Activated CD8-positive, alpha-beta memory T cell treated with anti-CD3 and anti-CD28 coated beads for 4 hours (primary cell): ENCODE measurements around the gene XPNPEP3.
"Not testable (repeated sequence)": the region's sequence is repeated elsewhere in the genome, so short reads cannot be mapped to it uniquely, and the experiment has no call there.

Experiments used
- DNase-seq, 2 donors: peaks; one replicate each; pipeline ENCODE4 v3.0.0-alpha.2; 2020; ENCODE audit warnings: low read depth in 2 of 2

Gene XPNPEP3

DNA sequence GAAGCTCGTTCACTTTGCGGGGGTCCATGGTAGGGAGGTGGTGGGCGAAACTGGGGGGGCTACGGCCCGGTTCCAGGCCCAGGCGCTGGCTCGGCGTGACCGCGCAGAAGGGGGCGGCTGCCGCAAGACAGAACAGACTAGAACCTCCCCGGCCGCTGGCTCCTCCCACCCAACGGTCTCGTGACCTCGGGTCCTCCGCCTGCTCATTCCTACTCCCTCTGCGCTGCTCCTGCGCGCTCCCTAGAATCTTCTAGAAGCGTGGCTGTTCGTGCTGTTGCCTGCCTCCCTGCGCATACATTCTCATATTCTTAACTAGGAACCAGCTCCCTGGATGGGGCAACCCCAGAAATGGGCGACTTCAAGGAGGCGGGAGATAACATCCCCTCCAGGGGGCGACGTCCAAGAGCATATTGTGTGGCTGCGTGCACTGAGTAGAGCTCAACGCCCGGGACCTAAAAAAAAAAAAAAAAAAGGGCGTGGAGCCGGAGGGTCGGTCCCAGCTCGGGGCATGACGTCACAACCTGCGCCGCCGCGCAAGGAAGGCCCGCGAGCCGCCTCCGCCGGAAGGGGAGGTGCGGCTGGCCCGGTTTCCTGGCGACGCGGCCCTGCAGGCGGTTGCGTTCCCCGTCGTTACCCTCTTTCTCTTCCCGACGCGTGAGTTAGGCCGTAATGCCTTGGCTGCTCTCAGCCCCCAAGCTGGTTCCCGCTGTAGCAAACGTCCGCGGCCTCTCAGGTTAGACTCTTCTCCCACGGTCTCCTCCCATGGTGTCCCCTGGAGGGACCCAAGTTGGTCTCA, at the start of gene XPNPEP3, which contains the start of gene ST13:
TSS of gene XPNPEP3 (plus strand) at position 636 of the 796 bp plus-strand sequence. CDS start at position 670, 34 bp downstream.
TSS of gene ST13 (minus strand) at position 127 of the 796 bp plus-strand sequence. CDS start at position 28, 99 bp downstream.
- DNase-seq = peak; percentile 93 to 94

DNA sequence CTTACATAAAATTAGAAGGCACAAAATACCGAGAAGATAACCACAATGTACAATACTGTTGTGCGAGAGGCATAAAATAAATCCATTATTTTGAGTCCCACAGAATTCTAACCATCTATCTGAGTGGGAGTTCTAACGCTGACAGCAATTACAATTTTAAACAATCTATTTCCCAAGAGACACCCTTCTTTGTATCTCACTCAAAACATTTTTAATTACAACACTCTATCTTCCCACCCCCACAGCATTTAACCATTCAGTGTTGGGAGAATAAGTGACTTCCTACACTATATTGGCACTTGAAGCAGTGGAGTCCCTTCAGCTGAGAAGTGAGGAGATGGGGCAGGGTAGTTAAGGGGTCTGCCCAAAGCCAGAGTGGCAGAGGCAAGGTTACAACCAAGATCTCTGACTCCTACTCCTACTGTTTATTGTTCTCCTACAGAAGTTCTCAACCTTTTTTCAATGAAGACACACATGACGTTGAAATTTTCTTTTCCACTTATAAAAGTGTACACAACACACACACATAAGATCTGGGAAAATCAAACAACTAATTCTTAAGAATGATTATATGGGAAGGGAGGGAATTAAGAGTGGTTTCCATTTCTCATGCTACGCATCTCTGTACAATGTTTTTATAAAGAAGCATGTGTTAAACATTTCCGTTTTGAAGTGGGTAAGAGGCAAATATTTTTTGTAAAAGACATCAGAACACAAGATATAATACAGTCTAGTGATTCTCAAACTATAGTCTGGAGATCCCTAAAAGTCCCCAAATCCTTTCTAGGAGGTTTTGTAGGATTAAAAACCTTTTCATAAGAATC, 48.7 kb upstream of the XPNPEP3 start:
- DNase-seq = no peak

DNA sequence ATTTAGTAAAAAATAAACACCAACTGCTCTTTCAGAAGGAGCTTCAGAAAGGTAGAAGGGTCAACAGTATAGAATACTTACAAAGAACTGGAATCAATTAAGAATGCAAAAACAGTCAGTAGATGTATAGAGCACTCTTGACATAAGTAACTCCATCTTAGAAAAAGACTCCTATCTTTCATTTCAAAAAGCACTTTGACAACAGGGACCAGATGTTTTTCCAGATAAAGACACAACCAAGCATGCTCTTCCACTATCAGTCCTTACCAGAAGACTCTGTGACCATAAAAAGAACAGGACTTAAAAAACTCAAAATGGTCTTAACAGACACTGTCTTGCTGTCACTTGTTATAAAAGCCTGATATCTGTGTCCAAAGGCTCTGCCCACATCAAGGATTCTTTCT, 43.0 kb upstream of the XPNPEP3 start:
- no peak for DNase-seq

DNA sequence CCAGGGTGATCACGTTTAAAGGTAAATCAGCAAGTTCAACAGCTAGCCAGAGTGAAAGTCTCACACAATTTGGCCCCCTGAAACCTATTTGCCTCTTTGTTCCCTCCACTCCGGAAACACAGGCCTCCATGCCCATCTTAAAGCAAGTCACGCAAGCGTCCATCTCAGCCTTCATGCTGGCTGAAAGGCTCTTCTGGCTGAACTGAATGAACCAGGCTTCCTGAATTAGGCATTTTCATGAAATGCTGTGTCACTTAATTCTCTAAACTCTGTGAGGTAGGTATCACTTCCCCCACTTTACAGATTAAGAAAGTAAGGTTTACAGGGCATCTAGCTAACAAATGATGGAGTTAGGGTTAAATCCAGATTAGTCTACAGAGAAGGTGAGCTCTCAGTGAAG, 39.2 kb upstream of the XPNPEP3 start:
- DNase-seq = no peak

DNA sequence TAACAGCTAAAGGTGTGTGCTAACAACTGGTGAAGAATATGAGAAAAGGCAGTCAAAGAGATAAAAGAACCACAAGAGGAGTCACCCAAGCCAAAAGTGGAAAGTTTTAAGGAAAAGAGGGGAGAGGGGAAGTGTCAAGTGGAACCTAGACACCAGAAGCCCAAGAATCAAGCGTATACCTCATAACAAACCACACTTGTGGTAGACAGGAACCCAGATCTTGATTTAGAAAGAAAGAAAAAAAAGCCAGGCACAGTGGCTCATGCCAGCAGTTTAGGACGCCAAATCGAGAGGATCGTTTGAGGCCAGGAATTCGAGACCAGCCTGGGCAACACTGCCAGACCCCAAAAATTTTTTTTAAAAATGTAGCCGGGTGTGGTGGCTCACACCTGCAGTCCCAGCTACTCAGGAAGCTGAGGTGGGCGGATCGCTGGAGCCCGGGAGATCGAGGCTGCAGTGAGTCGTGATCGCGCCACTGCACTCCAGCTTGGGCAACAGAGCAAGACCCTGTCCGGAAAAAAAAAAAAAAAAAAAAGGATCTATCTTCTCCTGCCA, 38.7 kb upstream of the XPNPEP3 start:
- DNase-seq = no peak

DNA sequence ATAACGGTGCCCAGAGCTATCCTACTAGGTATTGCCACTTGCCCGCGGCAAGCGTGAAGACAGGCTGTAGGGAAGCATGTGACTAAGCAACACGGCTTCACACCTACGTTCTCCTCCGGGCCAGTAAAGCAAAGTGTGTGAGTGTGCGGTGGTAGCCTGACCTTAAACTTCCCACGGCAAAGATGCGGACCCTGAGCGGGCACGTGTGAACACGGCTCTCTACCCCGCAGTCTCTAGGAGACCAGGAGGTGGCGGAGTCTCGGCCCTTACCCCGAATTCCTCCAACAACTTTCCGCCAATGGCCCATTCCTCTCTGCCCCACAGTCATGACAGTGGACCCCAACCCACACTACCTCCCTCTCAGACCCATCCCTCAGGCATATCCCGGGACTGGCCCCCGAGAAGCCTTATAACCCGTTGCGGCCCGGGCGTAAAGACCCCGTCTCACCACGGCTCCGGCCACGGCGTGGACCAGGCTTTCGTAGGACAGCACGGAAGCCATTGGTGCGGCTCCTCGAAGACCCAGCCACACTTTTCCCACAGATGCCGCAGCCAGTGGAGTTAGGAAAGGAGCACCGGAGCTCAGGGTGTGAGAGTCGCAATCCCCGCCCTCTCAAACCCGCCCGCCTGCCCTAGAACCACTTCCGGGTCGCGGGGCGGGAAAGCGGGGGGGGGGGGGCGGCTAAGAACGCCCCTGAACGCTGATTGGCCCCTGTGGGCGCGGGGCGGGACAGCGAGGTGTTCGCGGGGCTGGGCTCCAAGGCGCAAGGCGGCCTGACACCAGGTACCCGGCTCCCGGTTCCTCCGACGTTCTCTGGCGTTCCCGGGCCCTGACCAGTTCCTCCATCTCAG, 38.0 kb upstream of the XPNPEP3 start, which contains the start of gene SLC25A17:
TSS of gene SLC25A17 (minus strand) at position 600 of the 852 bp plus-strand sequence. CDS start at position 502, 98 bp downstream.
- peak; percentile 78 to 79 for DNase-seq

DNA sequence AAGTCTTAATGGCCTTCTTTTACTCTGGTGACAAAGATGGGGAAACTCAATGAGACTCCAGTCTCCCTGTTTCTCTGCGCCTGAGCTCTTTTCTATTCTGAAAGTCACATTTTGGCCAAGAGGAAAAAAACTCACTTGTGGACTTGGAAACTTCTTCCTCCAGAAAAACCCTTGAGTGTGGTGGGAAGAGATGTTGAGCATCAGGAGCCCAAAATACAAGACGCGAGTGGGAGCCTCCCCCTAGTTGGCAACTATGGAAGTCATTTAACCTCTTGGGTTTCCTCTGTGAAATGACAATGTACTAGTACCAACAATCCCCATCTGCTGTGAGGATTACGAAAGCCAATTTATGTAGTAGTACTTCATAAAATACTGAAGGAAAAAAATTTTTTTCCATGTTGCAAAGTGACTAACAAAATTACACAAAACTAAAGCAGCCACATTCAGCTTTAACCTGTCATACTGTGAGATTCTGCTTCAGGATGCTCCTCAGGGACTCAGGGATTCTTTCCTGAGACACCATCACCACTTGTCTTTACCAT, 37.3 kb upstream of the XPNPEP3 start:
- DNase-seq = no peak

DNA sequence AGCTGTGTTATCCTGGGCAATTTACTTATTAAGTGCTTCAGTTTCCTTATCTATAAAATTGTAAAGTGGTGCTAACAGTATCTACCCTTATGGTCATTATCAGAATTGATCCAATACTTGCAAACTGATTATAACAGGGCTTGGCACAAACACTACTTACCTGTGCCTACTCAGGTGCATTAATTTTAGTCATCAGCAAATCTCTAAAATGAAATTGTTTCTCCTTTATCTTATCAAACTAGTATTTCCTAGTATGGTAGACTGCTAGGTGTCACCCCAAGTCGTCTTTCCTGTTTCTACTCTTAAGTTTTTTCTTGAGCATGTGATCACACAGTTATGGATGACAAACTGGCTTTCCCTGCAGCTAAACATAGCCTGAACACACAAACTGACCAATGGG, 33.5 kb upstream of the XPNPEP3 start:
- DNase-seq = no peak

DNA sequence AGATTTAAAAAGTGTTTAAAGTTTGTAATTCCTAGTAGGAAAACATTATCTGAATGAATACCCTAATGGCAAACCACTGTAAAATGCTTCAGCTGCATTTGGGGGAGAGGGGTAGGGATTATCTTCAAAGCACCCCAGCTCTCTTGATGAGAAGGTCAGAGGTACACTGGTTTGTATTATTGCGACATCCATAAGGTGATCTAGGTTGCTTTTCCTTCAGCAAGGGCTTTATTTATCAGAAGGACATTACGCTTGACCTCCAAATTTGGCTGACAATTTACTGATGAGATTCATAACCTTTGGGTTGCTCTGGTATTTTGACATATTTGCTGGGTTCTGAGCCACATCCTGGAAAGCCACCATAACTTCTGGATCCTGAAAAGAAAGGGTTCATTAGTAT, 30.7 kb upstream of the XPNPEP3 start:
- DNase-seq = not testable (repeated sequence)

DNA sequence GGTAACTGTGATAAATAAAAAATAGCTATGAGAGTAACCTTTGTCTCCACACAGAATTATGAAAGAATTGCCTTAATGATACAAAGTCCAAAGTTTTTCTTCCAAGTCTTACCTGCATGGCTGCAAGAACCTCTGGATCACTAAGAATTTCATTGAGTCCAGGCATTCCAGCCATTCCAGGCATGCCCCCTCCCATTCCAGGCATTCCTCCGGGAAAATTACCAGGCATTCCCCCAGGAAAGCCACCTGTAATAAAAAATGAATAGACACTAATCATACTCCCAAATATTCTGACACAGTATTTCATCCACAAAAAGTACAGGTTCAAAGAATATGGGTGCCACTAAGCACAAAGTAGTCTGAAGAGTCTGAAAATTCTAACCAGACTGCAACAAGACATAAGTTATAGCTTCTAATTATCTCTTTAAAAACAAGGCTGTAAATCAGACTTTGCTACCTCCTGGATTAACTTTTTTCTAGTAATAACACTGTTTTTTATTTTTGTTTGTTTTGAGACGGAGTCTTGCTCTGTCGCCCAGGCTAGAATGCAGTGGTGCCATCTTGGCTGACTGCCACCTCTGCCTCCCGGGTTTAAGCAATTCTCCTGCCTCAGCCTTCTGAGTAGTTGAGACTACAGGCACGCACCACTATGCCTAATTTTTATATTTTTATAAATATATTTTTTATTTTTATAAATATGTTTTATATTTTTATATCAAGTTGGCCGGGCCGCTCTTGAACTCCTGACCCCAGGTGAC, 29.8 kb upstream of the XPNPEP3 start:
- DNase-seq = no peak

DNA sequence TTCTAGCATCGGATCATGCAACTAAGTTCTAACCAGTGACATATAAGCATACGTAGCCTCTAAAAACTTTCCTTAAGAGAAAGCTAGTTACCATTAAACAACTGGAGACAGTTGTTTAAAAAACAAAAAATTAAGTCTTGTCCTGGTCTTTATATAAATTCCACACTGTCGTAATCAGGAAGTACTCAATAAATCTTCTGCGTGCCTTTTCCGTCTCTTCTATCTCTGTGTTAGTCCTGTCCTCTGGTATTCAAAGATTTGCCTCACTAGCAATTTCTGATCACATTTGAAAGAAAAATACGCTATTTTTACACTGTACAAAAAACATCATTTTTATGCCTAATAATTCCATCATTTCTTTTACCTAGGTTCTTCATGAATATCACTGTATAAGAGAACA, 27.8 kb upstream of the XPNPEP3 start:
- no peak for DNase-seq

DNA sequence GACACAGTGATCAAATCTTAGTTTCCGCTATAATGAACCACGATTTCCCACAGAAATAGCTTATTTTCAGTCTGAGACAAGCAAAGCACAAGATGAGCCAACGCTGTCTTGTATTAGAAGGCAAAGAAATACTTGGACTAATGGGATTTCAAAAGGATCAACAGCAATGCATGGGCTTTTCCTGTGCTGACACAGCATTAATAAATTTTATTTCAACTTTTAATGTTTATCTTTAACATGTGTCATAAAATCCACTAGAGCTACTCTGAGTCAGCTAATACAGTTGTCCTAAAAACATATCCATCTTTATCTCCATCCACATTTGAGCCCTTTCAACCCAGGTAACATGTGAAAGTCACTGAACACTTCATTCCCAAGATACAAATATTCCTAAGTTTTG, 22.3 kb upstream of the XPNPEP3 start:
- no peak for DNase-seq

DNA sequence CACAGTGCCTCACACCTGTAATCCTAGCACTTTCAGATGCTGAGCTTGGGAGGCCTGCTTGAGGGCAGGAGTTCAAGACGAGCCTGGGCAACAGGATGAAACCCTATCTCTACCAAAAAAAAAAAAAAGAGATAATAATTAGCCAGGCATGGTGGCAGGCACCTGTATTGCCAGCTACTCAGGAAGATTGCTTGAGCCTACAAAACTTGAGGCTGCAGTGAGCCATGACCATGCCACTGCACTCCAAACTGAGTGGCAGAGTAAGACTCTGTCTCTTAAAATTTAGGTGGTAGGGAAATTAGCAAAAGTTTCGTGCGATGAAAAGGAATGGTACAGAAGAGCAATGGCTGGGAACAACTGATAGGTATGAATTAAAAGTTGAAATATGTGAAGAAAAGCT, 18.5 kb upstream of the XPNPEP3 start:
- DNase-seq = no peak

DNA sequence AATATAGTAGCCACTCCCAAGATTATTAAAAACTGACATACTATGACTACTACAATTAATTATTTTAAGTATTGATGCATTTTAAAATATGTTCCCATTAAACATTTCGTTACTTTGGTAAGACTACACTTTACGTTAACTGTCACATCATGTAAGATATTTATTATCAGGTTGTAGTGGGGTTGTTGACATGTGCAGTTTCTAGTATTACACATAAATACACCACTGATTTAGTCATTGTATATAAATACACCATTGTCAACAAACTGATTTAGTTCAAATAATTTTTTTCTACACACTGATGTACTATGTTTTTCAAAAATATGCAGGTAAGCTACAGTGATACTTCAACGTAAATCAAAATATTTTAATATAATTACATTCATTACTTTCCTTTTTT, 12.0 kb upstream of the XPNPEP3 start:
- DNase-seq = no peak

DNA sequence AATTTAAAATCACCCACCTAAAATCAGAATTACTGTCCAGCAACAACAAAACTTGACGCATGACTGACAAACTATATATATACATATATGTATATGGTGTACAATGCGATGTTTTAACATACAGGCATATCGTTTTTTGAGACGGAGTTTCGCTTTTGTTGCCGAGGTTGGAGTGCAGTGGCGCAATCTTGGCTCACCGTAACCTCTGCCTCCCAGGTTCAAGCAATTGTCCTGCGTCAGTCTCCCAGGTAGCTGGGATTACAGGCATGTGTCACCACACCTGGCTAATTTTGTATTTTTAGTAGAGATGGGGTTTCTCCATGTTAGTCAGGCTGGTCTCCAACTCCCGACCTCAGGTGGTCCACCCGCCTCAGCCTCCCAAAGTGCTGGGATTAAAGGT, 11.1 kb upstream of the XPNPEP3 start:
- DNase-seq = not testable (repeated sequence)

DNA sequence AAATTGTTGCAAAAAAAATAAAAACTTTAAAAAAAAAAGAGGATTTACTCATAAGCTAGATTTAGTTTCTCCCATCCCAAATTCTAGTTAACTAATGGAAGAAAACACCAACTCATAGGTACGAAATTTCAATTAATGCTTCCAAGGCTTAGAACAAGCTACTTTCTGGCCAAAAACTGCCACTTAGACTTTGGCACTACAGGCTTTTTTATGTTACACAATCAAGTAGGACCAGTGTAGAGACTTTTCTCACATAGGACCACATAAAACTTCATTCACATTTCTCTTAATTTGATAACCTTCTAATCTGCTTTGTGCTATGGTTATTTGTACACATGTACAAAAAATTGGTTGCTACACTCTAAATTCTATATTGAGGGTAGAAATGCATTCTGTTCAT, 3.6 kb upstream of the XPNPEP3 start:
- DNase-seq = no peak

DNA sequence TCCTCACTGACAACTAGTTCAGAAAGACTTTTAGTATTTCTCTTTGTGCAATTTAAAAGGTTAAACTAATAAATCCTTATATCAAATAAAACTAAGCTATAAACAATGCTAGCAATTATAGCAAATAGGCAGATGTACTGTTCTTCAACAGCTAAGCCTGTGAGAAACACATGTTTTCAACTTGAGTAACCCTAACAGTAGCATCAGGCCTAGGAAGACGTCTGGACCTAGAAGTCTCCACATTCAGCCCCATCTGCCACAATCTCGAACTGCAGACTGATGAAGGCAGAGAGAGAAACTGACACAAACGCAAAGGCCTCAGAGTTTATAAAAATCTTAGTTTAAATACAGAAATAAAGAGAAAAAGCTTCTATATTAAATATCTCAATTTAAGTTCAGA, 3.0 kb upstream of the XPNPEP3 start:
- DNase-seq = no peak

DNA sequence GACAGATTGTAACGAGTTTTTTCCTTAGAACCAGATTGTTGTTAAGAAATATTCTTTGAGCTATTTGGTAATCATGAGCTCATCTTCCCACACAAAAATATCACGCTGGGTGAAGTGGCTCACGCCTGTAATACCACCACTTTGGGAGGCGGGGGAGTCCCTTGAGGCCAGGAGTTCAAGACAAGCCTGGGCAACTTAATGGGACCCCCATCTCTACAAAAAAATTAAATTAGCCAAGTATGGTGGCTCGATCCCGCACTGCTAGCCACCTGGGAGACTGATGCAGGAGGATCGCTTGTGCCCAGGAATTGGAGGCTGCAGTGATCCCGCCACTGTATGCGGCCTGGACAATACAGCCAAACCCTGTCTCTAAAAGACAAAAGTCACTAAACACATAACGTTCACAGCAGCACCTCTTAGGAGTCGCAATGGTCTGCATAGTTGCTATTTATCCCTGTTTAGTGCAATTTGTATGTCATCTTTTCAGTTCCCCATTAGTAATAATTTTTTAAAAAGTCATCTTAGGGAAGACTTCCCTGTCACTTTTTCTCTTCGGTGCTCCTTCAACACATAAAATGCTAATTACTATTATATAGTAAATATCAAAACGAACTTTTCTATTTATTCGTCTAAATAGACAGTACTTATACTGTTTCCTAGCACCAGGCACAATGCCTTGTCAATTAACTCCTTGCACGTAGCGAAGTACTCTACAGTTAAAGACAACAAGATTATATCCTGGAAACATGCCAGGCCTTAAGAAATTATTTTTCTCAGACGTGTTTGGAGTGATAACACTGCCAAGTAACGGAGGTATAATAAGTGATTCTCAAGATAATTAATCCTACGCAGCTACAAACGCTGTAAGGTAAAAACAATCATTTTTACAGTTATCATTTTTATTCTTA, 1.6 kb upstream of the XPNPEP3 start:
- no peak for DNase-seq

DNA sequence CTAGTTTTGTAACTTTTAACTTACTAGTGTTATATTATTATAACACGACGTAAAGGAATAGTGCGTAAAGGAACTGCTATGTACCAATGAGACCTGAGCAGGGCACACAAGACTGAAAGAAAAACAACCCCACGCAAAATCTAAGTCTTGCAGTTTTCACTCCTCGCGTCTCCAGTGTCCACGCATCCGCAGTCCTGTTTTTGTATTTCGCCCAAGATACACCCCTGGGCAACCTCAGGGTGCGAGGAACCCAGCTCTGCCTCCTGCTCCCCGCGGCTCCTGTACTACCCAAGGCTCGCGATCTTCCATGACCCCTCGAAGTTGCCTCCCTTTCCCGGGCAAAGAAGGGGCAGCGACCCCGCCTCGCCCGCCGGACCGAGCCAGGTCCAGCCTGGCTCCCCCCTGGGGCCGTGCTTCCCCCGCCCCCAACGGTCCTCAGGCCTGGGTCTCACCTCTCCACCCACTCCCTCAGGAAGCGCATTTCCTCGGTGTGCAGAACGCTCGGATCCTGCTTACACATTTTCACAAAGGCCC, 902 bp upstream of the XPNPEP3 start:
- DNase-seq = no peak
